ENCODE data around the gene ANKH.

Gene ANKH

DNA sequence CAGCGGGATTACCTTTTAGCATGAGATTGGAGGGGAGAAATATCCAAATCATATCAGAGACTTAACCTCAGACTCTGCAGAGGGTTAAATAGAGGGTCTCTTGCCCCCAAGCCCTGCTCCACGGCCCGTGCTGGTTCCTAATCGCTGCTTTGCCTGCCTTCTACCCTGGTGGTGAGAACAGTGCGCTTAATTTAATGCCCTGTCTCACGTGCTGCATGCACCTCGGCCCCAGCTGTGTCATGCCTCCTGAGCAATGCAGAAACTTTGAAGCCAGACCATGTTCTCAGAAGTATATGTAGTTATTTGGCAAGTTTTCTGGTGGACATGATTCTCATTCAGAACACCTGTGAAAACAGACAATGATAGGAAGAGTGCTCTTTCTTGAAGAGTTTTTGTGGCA lies 205.6 kb downstream of the ANKH start:
- peak in 2 of 3 donors; percentile 41 to 44 for DNase-seq (ENCODE audit: low read depth in 3 of 3)

DNA sequence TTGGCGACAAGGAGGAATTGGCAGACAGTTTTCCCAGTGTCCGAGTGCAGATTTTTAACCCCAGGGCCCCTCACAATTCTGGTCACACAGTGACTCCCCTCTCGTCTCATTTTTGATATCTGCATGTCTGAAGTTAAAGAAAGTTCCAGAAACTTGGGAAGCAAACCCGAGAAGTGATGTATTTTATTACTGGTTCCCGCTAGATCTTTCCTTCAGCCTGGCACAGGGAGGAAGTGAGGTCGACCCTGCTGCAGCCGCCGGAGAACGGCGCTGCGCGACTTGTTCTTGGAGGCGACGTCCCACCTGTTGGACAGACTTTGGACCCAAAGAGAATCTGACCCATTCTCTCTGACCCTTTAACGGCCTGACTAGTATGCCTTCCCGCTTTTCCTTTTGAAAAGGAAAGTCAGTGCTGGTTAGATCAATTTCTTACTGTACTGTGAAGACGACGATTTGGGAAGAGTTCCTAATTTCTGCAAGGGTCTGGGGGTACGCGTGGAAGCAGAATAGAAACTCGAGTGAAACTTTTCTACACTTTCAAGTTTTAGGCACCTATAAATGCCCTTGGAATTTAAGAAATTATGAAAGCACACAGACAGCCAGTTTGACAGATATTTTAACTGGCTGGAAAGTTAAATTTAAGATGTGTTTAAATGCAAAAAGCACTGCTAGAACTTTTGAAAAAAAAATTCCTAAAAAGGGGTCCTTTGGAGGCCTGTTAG lies 206.3 kb downstream of the ANKH start:
- DNase-seq (ENCODE audit: low read depth in 3 of 3): no peak

DNA sequence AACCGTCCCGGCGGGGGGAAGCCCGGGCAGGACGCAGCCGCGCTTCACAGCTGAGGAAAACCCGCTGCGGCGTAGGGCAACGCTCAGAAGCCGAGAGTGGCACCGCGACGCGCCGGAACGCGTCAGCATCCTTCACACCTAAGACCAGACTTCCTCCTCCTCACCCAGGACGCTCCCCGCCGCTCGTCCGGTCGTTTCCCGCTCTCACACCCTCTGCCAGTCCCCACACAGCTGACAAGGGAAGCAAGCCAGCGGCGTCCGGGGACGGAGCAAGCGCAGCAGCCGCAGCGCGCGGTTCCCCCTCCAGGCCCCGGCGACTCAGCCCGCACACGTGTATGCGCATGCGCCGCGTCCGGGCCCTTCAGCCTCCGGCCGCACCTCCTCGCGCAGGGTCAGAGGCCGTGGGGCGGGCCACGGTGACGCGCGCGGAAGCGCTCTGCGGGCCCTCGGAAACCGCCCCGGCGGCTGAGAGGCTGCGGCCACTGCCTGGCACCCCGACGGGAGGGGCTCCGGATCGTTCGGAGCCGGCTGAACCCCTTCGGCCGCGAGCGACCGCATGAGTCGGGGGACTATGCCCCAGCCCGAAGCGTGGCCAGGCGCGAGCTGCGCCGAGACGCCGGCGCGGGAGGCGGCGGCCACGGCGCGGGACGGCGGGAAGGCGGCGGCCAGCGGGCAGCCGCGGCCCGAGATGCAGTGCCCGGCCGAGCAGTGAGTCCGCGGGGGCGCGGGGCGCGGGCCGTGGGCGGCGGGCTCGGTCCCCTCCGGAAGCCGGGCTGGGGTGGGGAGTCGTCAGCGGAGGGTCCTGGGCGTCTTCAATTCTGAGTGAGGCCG lies 207.1 kb downstream of the ANKH start, which contains the start of gene OTULIN:
OTULIN (plus strand) TSS at position 449 of the 831 bp plus-strand sequence; CDS start at position 557, 108 bp downstream.
- DNase-seq (ENCODE audit: low read depth in 3 of 3): peak; percentile 75 to 79 (median 76)

DNA sequence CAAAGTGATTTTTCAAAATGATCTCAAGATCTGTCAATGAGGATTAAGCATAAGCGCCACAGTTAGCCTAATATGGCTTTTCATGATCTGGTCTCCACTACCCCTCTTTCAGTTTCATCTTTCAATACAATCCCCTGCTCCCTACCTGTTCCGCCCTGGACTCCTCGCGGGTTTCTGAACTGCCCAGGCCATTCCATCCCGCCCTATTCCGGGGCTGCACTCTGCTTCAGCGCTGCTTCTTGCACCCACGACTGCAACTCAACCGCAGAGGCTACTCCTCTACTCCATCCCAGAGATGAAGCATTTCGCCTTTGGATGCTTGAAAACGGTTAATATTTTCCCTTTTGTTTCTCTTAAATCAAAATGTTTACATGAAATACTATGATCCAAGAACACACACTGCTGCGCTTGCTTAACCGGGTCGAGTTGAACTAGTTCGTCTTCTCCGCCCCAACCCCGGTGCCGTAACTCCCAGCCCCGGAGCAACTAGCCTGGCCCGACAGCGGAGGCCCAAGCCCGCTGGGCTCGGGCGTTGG lies 207.8 kb downstream of the ANKH start:
- DNase-seq (ENCODE audit: low read depth in 3 of 3): no peak

DNA sequence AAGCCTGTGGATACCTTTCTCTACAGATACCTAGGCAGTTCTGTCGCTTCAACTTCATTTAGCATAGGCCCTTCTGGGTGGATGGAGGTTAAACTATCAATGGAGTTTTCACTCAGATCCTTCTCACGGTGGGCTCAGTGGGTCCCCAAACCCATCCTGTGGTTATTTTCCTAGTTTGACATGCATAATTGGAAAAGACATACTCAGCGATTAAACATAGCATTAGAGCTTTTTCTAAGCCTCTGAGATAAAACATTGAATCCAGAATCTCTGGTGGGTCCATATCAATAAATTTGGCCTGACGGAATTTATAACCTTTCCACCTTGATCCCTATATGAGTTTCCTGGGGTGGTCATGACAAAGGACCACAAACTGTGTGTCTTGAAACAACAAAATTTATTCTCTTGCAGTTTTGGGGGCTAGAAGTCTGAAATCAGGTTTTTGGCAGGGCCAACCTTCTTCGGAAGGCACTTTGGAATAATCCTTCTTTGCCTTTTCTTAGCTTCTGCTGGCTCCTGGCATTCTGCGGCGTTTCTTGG lies 208.8 kb downstream of the ANKH start:
- DNase-seq (ENCODE audit: low read depth in 3 of 3): no peak

DNA sequence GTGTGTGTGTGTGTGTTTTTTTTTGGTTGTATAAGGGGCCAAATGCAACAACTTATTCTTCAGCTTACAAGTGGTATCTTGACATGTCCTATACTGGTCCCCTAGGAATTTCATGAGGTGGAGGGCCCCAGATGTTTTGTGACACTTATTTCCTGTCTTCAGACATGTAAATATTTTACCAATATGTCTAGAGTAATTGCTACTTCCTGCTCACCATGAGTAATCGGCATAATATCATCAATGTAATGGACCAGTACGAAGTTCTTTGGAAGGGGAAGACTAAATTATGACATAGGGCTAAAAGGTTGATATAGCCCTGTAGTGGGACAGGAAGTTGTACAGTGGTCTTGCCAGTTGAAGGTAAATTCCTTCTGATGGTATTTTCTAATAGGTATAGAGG lies 210.7 kb downstream of the ANKH start:
- DNase-seq (ENCODE audit: low read depth in 3 of 3): no peak

DNA sequence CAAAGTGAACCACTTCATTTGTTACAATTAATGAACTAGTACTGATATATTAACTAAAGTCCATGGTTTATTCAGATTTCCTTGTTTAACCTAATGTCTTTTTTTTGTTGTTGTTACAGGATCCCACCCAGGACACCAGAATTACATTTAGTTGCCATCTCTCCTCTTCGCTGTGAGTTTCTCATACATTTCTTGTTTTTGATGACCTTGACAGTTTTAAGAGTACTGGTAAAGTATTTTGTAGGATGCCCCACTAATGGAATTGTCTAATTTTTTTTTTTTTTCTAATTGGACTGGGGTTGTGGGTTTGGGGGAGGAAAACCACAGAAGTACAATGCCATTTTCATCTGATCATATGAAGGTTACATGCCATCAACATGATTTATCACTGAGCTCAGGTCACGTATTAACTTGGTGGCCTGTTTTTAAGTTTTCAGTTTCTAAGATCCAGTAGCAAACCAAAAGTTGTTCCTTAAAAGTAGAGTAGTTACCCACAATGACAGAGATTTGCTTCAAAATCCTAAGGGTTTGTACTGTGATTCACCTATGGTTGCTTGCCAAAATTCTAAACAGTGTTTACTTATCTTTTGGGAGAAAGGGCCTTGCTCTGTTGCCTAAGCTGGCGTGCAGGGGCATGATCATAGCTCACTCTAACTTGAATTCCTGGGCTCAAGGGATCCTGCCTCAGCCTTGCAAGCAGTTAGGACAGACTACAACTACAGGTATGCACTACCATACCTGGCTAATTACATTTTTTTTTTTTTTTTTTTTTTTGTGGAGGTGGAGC lies 211.6 kb downstream of the ANKH start:
- no peak for DNase-seq (ENCODE audit: low read depth in 3 of 3)

DNA sequence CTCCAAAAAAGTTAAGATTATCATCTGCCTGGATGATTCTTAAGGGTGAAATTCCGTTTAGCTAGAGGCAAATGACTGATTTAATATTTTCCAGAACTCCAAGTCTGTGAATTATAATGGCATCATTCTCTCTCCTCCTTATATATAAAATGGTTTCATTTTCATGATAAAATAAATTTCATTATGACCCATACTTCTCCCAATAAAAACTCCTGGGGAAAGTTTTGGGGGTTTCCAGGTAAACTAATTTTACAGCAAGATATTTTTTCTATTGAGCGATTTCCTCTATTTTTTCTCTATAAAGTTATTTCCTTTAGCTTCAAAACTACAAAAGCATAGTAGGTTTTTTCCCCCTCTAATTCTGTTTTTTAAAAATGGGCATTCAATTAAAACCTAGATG lies 214.7 kb downstream of the ANKH start:
- DNase-seq (ENCODE audit: low read depth in 3 of 3): no peak

DNA sequence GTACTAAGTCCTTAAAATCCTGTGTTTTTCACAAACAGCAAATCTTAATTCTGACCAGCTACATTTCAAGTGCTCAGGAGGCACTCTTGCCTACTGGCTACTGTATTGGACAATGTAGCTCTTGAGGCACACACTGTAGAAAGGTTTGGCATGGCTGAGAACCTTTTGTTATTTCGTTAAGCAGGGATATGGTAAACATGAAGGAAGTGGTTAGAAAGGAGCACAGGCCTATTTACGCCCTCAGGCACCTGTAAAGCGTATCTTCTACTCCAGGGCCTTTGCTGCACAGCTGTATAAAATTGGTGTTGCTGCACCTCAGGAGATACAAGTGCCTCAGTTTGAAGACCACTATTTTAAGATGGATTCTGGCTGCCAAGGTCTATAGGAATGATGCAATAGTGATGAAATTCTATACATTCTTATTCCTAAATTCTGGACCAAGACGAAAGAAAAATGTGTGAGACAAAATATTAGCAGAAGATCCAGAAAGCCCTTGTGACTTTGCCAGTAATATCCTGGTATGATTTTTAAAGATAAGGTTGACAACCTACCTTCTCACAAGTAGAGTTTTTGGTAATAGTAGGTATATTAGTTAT lies 216.3 kb downstream of the ANKH start:
- DNase-seq (ENCODE audit: low read depth in 3 of 3): no peak

All from stimulated activated CD4-positive, alpha-beta T cell treated with anti-CD3 and anti-CD28 coated beads, TNF-alpha, amount 100 ng/mL, for 48 hours (primary cell).